Stimulated activated naive CD8-positive, alpha-beta T cell treated with anti-CD3 and anti-CD28 coated beads, Interleukin-15, Interleukin-2, amounts not matched to agents 100 U/mL and 50 U/mL, for 24 hours (primary cell): ENCODE results near the gene OR10G8.

Experiments used
- ATAC-seq: fragments of 150-1000 bp; cut with Tn5 transposase; one replicate; pipeline ENCODE4 v1.10.0; 2021
- DNase-seq: peaks from one replicate; pipeline ENCODE4 v3.0.0; 2021

The OR10G8 gene

GRCh38 chr11:124078591-124078990 lies 52.0 kb downstream of the OR10G8 start:
- DNase-seq (no peak), ATAC-seq (no peak)

GRCh38 chr11:124079631-124080326 lies 53.2 kb downstream of the OR10G8 start:
- no peak for DNase-seq
- no peak for ATAC-seq
